HL-60/S4 (cell line): ENCODE results near the gene SETD7.

Experiments used
- in situ Hi-C: fragments of 300-500 bp; cut with MboI; formaldehyde crosslinking; loops from 2 replicates; pipeline ENCODE4 v1.14.3; 2022; ENCODE audit warnings: low sequenced_read_pairs

SETD7 gene

GRCh38 chr4:139575072-139575471 is 19.1 kb upstream of the SETD7 start:
- in situ Hi-C loops: no loop called here

DNA sequence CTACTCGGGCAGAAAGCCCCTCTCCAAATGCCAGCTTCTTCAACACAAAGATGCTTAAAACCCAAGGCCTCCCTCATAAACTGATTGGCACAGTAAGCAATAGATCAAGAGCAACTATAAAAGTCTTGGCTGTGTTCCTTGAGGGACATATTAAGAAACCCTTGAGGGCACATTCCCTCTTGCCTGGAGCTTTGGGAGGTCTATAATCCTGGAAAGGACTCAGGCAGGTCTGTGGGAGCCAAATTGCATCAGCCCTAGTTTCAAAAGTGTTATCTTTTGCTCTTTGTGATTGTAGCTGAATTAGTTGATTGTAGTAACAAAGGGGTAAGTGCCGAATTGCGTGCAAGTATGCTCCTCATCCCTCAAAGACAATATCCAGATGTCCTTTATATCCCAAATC is 18.6 kb upstream of the SETD7 start:
- in situ Hi-C loops: no loop called here

DNA sequence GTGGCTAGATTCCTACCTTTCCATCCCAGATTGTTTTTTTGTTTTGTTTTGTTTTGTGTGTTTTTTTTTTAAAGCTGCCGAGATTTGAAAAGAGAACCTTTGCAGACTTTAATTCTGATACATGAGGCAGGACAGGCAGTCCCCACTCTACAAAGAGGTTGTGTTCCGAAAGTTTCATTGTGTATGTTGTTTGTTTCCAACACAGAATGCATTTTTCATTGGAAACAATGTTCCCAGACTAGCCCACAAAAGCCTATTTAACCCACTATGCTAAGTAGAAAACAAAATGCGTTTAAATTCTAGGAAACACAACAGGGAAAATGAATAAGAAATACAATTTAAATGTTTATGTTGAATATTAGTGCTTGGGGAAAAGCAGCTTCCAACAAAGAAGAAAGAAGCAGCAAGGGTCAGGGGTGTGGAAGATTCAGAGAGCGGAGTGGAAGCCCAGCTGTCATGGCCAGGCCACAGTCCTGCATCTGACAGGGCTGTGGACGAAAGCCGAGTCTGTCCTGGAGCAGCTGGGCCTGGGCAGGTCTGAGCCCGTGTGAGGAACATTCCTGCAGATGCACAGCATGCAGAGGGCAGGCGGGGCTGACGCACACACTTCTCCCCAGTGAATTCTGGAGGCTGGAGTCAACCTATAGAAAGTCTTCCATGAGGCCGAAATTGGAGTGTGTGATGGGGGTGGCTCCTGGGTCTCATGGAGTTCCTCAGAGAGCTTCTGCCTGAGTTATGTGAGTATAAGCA is 12.4 kb upstream of the SETD7 start:
- in situ Hi-C loops: no loop called here

DNA sequence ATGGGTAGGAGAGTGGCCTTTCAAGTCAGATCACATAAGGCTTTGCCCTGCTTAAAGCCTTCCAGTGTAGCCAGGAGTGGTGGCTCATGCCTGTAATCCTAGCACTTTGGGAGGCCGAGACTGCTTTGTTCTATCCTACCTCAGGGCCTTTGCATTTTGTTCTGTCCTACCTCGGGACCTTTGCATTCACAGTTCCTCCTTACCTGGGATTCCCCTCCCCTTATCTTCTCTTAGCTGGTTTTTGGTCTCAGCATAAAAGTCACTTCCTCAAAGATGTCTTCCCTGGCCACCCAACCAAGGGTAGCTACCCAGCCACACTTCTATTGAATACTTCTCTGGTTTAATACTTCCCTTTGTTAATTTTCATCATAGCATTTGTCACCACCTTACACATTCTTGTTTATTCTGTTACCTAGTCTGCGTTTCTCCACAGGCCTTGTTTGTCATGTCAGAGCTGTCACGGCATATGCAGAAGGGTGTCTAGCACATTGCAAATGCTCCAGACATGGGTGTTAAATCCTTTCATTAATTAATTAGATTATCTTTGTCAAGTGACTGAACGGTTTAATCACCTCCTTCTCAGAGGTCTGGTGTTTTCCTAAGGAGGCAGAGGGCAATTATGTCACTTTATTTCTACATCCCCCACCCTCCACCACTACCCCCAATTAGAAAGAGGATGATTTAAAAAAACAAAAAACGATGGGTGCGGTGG is 11.3 kb upstream of the SETD7 start:
- in situ Hi-C loops: no loop called here

DNA sequence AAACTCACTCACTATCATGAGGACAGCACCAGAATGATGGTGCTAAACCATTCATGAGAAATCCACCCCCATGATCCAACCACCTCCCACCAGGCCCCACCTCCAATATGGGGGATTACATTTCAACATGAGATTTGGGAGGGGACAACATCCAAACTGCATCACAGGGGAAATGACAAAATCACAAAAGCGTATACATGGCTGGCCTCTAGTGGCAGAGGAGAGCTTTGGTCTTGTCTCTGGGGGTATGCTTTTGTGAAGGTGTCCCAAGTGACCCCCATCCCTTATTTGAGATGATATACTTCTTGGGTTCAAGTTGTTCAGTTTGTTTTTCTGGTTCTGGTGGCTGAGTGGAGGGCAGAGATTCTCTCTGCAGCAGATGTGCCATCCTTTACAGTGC is 8.5 kb upstream of the SETD7 start:
- in situ Hi-C loops: no loop called here

DNA sequence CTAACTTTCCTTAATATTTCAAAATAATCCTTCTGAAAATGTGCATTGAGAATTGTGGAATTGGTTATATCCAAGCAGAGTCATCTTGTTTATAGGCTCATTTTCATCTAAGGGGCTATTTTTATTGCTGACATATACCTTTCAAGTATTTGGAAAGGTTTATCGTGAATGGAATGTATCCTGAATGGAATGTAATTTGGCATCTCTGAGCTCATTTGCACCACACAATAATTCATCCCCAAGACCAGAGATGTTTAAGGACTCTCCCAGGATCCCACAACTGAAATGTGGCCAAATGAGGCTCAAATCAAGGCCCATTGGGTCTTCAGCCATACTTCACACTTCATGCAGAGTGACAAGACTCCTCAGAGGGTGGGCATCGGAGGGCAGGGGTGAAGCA is 7.5 kb upstream of the SETD7 start:
- in situ Hi-C loops: no loop called here

- in situ Hi-C loops: no loop called here
Observed at GRCh38 chr4:139562839-139563238, 6.8 kb upstream of the SETD7 start.

GRCh38 chr4:139562067-139562684 is 6.2 kb upstream of the SETD7 start:
- in situ Hi-C loops: no loop called here

- in situ Hi-C loops: no loop called here
Observed at GRCh38 chr4:139560406-139561104, 4.5 kb upstream of the SETD7 start.

DNA sequence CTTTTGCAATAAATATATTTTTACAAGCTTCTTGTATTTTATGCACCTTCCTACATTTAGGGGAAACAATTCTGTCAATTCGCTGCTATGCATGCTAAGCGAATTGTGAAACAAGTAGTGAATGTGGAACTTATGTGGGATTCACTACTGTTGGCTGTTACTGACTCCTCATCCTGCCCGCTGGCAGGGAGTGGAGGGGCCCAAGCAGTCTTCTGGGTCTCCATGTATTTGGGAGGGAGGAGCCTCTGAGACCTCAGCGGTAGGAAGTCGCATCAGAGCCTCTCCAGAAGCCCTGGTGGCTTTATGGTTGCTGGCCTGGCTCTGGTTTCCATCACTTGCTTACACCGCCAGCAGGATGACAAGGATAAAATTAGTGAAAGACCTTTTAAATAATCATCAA is 3.7 kb upstream of the SETD7 start:
- in situ Hi-C loops: no loop called here

DNA sequence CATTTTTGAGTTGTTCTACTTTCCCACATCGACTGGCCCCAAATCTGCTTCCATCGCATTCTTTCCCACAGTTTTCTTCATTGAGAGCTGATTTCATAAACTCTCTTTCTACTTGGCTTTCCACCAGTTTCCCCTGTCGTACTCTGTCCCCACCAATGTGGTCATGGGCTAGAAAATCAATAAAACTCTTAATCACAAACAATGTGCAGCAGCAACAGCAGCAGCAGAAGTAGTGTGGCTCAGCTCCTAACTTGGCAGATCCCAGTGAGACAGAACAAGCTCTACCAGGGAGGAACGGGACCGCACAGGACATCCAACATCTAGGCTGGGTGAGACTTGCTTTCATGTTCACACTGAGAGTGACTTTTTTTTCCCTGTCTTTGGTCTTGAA is 3.1 kb upstream of the SETD7 start:
- in situ Hi-C loops: no loop called here

DNA sequence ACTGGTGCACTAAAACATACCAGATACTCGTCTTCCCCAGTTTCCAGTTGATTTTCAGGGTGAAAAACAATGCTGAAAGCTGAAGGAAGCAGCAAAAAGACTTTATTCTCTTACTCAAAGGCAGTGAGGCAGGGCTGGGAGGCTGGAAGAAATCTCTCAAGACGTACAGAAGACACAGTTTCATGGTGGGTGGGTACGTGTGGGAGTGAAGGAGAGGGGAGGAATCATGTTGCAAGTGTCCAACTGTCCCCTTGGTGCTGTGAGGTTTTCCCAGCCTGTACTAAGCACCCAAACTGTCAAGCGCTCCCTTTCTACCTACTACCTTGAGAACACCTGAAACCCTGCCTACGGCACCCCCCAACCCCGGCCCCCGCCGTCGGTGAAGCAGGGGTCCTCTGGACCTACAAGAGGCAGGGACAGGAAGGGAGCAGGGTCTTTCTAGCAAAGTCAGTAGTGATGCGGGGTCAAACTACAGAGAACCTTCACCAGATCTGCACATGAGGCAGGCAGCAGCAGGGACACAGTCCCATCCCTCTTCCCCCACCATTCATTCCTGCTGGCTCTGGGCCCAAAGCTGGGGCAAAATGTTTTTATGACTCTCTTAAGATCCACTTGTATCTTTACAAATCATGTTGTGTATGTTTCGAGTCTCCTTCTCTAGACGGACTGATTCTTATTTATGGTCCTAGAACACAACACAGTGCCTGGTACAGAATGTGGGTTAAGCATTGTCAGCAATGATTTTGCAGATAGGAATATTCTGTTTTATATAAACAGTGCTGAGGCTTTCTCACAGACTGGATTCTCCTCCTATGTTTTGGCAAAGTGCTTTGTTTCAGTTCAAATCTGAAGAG is 2.4 kb upstream of the SETD7 start:
- in situ Hi-C loops: no loop called here

DNA sequence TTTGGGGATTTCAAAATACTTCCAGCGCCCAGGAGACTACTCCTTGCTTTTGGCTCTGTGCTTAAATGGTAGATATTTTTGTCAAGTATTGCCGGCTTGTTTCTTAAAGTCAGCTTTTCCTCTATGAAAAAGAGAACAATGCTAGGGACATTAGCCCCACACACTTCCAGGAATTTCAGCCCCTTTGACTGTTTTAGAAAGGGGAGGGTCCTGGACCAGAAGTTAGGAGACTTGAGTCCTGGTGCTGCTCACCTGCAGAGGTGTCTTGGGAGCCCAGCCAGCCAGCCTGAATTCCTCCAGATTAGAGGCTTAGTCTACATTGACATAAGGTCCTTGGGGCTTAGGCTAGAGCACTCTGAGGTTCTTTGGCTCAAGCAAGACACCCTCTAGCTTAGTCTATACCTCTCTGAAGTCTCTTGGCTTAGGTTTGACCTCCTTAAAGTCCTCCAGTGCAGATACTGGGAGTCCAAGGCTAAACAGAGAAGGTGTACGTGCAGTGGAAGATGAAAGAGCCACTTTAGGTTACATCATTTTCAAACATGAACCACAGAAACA is 1.6 kb upstream of the SETD7 start:
- in situ Hi-C loops: no loop called here

GRCh38 chr4:139556724-139557555 is 921 bp upstream of the SETD7 start:
- in situ Hi-C loops: no loop called here

GRCh38 chr4:139555705-139556070 is 331 bp downstream of the SETD7 start:
- in situ Hi-C loops: no loop called here

GRCh38 chr4:139554893-139555704 is 920 bp downstream of the SETD7 start:
- in situ Hi-C loops: no loop called here

DNA sequence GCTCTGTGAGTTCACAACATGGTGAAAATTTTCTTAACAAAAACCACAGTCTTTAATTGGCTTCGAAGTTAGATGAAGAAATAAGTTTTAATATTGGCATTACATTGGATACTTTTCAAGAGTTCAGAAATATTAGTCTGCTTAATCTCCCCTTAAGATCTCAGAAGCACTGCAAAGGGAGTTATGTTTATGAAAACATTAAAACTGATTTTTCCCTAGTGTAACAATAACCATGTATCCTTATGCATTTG is 1.5 kb downstream of the SETD7 start:
- in situ Hi-C loops: no loop called here

DNA sequence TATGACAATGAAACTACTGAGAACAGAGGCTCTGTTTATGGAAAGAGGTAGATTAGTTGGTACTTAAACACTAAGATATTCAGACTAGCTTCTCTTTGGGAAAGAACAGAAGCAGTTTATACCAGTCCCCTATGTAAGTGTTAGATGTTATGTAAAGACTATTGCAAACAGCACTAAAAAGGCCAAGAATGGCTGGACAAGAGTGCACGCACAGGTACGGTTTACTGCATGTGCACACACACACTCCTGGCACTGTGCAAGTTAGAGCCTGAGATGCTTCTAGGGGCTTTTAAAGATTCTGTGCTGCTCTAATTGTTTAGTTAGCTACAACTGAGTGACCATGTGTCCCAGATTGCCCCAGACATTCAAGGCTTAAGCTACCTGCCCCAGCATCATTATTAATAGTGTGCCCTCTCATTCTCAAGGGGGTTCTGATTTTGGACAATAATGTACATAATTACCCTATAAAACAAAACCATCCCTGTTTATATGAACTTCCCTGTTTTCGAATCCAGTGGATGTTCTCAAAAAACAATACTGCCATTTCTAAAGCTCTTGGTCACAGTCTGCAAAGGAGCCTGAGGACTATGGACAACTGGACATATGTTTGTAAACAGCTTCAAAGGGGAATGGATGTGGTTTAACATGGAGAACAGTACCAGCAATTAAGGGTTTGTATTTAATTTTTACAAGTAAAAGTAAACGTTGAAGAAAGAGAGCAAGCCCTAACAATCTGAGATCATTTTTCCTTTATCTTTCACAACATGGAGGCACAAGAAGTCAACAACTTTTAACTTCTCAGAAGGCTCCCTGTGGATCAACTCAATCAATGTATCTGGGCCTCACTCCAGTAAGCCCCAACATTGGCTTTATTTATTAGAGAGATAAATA is 2.0 kb downstream of the SETD7 start:
- in situ Hi-C loops: no loop called here
